HFF-Myc (cell line): Measurements from ENCODE around the gene MEOX2.

Experiments used
- DNase-seq: peaks from one replicate; pipeline ENCODE4 v3.0.0-alpha.2; 2011; ENCODE audit warnings: low read depth; ENCODE audit errors: extremely low read depth
- H3K4me3 ChIP-seq: replicated peaks from 2 replicates; pipeline ENCODE4 v1.5.1; 2011; ENCODE audit warnings: low read depth, mild to moderate bottlenecking, control low read depth, low read length
- CTCF ChIP-seq: IDR thresholded peaks from 2 replicates; pipeline ENCODE4 v1.5.1; 2012; ENCODE audit warnings: mild to moderate bottlenecking, low read depth, low read length, control low read depth; ENCODE audit errors: missing control alignments

Gene MEOX2

GRCh38 chr7:15621468-15621867 is 65.0 kb downstream of the MEOX2 start:
- no peak for TF ChIP-seq CTCF
- DNase-seq = no peak
- no peak overlapping the region for H3K4me3 ChIP-seq

- DNase-seq = no peak
Observed at GRCh38 chr7:15620491-15621185, 65.8 kb downstream of the MEOX2 start.

GRCh38 chr7:15618275-15618674 is 68.2 kb downstream of the MEOX2 start:
- H3K4me3 ChIP-seq = no peak overlapping the region
- DNase-seq = no peak
- TF ChIP-seq CTCF = no peak

More at GRCh38 chr7:15620491-15621185, 65.8 kb downstream of the MEOX2 start:
- TF ChIP-seq CTCF = no peak
- H3K4me3 ChIP-seq = no peak overlapping the region

GRCh38 chr7:15612205-15612604 is 74.3 kb downstream of the MEOX2 start:
- H3K4me3 ChIP-seq = no peak overlapping the region
- no peak for DNase-seq
- TF ChIP-seq CTCF = no peak

- no peak for DNase-seq
- H3K4me3 ChIP-seq = no peak overlapping the region
- TF ChIP-seq CTCF = no peak
Observed at GRCh38 chr7:15610503-15610902, 76.0 kb downstream of the MEOX2 start.

GRCh38 chr7:15609287-15609686 is 77.2 kb downstream of the MEOX2 start:
- DNase-seq = no peak

More at GRCh38 chr7:15609287-15609686, 77.2 kb downstream of the MEOX2 start:
- TF ChIP-seq CTCF = no peak
- H3K4me3 ChIP-seq = no peak overlapping the region
